ENCODE results near the gene RTN4. TPM values are rescaled to one million over a fixed set of nuclear protein-coding genes. Genes with fewer than 3 reads are reported as not detected.
"Not testable (repeated sequence)": the region's sequence is repeated elsewhere in the genome, so short reads cannot be mapped to it uniquely, and the experiment has no call there.

Gene RTN4
- total RNA-seq, 1 experiment from 2014 or later = 342 TPM

GRCh38 chr2:55076721-55077120 lies 26.5 kb upstream of the RTN4 start:
- CTCF ChIA-PET = no interaction called here
- TF ChIP-seq CTCF (conservative IDR thresholded peaks at IDR 0.05) (no peak), EZH2 (IDR thresholded peaks at IDR 0.05; ENCODE audit: low read depth) (no peak)
- Histone ChIP-seq H3K27ac (no peak overlapping the region), H3F3A (ENCODE audit: insufficient read depth, low read depth) (no peaks in the 10 kb centered on the region; the same call in 1 of the 2 replicates), H3K9me2 (ENCODE audit: insufficient read depth) (no peaks in the 10 kb centered on the region), H3K36me3 (ENCODE audit: low read depth) (no peaks in the 10 kb centered on the region), H3K4me1 (replicated peaks; ENCODE audit: insufficient read depth) (0 out of 2 replicates have a peak, but pooled peaks cover 4% of the 10 kb centered on the region), H3K4me2 (no peak overlapping the region), H3K4me3 (no peak overlapping the region), H3K9me3 (ENCODE audit: insufficient read depth, low read depth) (peaks cover 7% of the 10 kb centered on the region; the same call in 1 of the 2 replicates), H4K20me1 (ENCODE audit: insufficient read depth) (no peaks in the 10 kb centered on the region), H3K79me2 (ENCODE audit: low read depth) (no peaks in the 10 kb centered on the region), H2AFZ (no peak overlapping the region), H3K27me3 (ENCODE audit: insufficient read depth, low read depth) (no peaks in the 10 kb centered on the region)
- POLR2A ChIA-PET (ENCODE audit: unreplicated experiment) = no interaction called here
- intact Hi-C loops (cut with micrococcal nuclease; ENCODE audit: unreplicated experiment) = no loop called here
- BruUV-seq (replicated peaks) = no TSS peak
- no peak for DNase-seq

- H3F3A ChIP-seq (ENCODE audit: insufficient read depth, low read depth); H3K79me2 ChIP-seq (ENCODE audit: low read depth); H4K20me1 ChIP-seq (ENCODE audit: insufficient read depth); H3K4me3 ChIP-seq; intact Hi-C loops (cut with micrococcal nuclease; ENCODE audit: unreplicated experiment); H3K9me3 ChIP-seq (ENCODE audit: insufficient read depth, low read depth); H3K9me2 ChIP-seq (ENCODE audit: insufficient read depth); BruUV-seq (replicated peaks); H3K4me2 ChIP-seq; H3K36me3 ChIP-seq (ENCODE audit: low read depth); DNase-seq; H3K4me1 ChIP-seq (replicated peaks; ENCODE audit: insufficient read depth); CTCF ChIA-PET; H3K27me3 ChIP-seq (ENCODE audit: insufficient read depth, low read depth); H3K27ac ChIP-seq; H2AFZ ChIP-seq: not testable (repeated sequence)
- POLR2A ChIA-PET (ENCODE audit: unreplicated experiment) = interaction anchor here (0.6 kb wide), 1 partner anchor 29 kb away, joined by 9 read pairs; no protein-coding TSS in a partner anchor
These were observed 25.8 kb upstream of the RTN4 start for GRCh38 chr2:55076019-55076418.

GRCh38 chr2:55073000-55073983 lies 23.0 kb upstream of the RTN4 start:
- ChIA-PET CTCF (no interaction called here), POLR2A (ENCODE audit: unreplicated experiment) (interaction anchor here (0.7 kb wide), 1 partner anchor 28 kb away, joined by 4 read pairs; no protein-coding TSS in a partner anchor)

More at GRCh38 chr2:55073000-55073983, 23.0 kb upstream of the RTN4 start:
- Histone ChIP-seq H3K4me1 (replicated peaks; ENCODE audit: insufficient read depth) (0 out of 2 replicates have a peak, but pooled peaks cover 4% of the 10 kb centered on the region), H3F3A (ENCODE audit: insufficient read depth, low read depth) (no peaks in the 10 kb centered on the region; the same call in 1 of the 2 replicates), H2AFZ (no peak overlapping the region), H3K4me3 (no peak overlapping the region), H3K27ac (no peak overlapping the region), H3K36me3 (ENCODE audit: low read depth) (no peaks in the 10 kb centered on the region), H3K79me2 (ENCODE audit: low read depth) (no peaks in the 10 kb centered on the region), H4K20me1 (ENCODE audit: insufficient read depth) (no peaks in the 10 kb centered on the region), H3K27me3 (ENCODE audit: insufficient read depth, low read depth) (no peaks in the 10 kb centered on the region), H3K4me2 (no peak overlapping the region), H3K9me3 (ENCODE audit: insufficient read depth, low read depth) (no peaks in the 10 kb centered on the region), H3K9me2 (ENCODE audit: insufficient read depth) (no peaks in the 10 kb centered on the region)
- no peak for DNase-seq
- no TSS peak for BruUV-seq (replicated peaks)
- no peak for TF ChIP-seq EZH2 (IDR thresholded peaks at IDR 0.05; ENCODE audit: low read depth)
- TF ChIP-seq CTCF (conservative IDR thresholded peaks at IDR 0.05) = no peak
- intact Hi-C loops (cut with micrococcal nuclease; ENCODE audit: unreplicated experiment) = no loop called here

Measured in PC-9 (cell line).